Epithelial cell of proximal tubule (primary cell): ENCODE measurements around the gene MAML2. TPM values are rescaled to one million over a fixed set of nuclear protein-coding genes. Genes with fewer than 3 reads are reported as not detected.

ENCODE experiments used
- DNase-seq: peaks from one replicate; pipeline ENCODE4 v3.0.0-alpha.2; 2011; ENCODE audit warnings: low read depth
- H3K4me3 ChIP-seq: 2 replicates; pipeline ENCODE4 v1.5.1; 2011; ENCODE audit warnings: low read depth, mild to moderate bottlenecking, low read length
- CTCF ChIP-seq: conservative IDR thresholded peaks from 2 replicates; pipeline ENCODE4 v1.5.1; 2012; ENCODE audit warnings: low read depth, mild to moderate bottlenecking, low read length
- total RNA-seq: library from RNA; depleted of rRNA; stranded (reverse); fragments of >200 nt; gene quantifications from 2 replicates; pipeline ENCODE4 v1.2.3, GENCODE V29; 2015

MAML2 gene
- total RNA-seq, 1 donor from 2014 or later: 5.1 TPM

DNA sequence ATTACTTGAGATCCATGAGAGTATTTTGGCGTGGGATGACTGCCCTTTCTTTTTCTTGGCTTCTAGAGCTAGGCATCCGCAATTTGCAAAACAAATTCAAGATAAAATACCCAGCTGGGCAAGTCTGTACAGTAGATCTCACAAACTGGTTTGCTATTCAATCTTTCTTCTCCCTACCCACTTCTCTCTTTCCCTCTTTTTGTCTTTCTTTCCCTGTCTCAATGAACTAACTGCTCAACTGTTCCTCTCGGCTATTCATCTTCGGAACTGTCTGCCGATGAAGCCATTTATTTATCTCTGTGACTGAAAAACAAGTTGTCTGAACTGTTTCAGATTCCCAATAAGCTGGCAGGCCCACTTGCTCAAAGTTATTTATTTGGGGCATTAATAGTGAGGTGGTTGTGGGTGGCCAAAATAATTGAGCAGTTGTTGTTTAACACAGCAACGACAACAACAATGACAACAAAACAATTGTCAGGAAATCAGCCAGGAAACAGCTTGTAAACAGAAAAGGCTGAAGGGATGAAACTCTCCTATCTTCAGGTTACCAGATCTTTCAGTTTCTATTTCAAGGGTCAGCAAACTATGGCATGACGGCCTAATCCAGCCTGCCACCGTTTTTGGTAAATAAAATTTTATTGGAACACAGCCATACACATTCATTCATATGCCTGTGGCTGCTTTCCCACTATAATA lies 343.1 kb downstream of the MAML2 start:
- TF ChIP-seq CTCF: no peak
- no peak for DNase-seq
- H3K4me3 ChIP-seq: peak overlapping the region; percentile 14

- TF ChIP-seq CTCF: no peak
- H3K4me3 ChIP-seq: no peak overlapping the region
- no peak for DNase-seq
Measured at GRCh38 chr11:95996621-95997235, 346.3 kb downstream of the MAML2 start.

GRCh38 chr11:95994329-95994728 lies 348.7 kb downstream of the MAML2 start:
- no peak for TF ChIP-seq CTCF
- DNase-seq: no peak
- H3K4me3 ChIP-seq: no peak overlapping the region

- DNase-seq: no peak
- no peak for TF ChIP-seq CTCF
- H3K4me3 ChIP-seq: no peak overlapping the region
Measured at GRCh38 chr11:95993438-95994298, 349.3 kb downstream of the MAML2 start.

- H3K4me3 ChIP-seq: no peak overlapping the region
- no peak for TF ChIP-seq CTCF
- no peak for DNase-seq
Measured at GRCh38 chr11:95991545-95991944, 351.4 kb downstream of the MAML2 start.

GRCh38 chr11:95991101-95991500 lies 351.9 kb downstream of the MAML2 start:
- H3K4me3 ChIP-seq: no peak overlapping the region
- no peak for TF ChIP-seq CTCF
- DNase-seq: no peak
